ENCODE measurements around the gene ERH.

- no peak for TF ChIP-seq POLR2AphosphoS5 (IDR thresholded peaks at IDR 0.05)
- TF ChIP-seq POLR2A (IDR thresholded peaks at IDR 0.05) = no peak
- TF ChIP-seq CTCF (IDR thresholded peaks at IDR 0.05) = no peak
Measured at GRCh38 chr14:69350892-69351291, 47.2 kb downstream of the ERH start.

Data from upper lobe of left lung (tissue), 4 donors.